Mucosa of descending colon (tissue), 3 donors: ENCODE measurements around the gene S100A3. TPM values are rescaled to one million over a fixed set of nuclear protein-coding genes. Genes with fewer than 3 reads are reported as not detected.
A peak's percentile ranks its signal among the peaks of the same experiment; 100 is the strongest.
"Not testable (repeated sequence)": the region's sequence is repeated elsewhere in the genome, so short reads cannot be mapped to it uniquely, and the experiment has no call there.

Source experiments
- ATAC-seq: fragments of 200-7000 bp; cut with Tn5 transposase; one replicate; pipeline ENCODE4 v1.9.1; 2020; ENCODE audit warnings: mild to moderate bottlenecking, moderate library complexity
- DNase-seq, 3 donors: peaks; one replicate each; pipeline ENCODE4 v3.0.0-alpha.2; 2020
- H3K36me3 ChIP-seq: fragments of 200-600 bp; one replicate; pipeline ENCODE4 v1.8.0; 2021; ENCODE audit warnings: low read depth, mild to moderate bottlenecking
- H3K4me1 ChIP-seq: fragments of 200-600 bp; one replicate; pipeline ENCODE4 v1.8.0; 2021; ENCODE audit warnings: low read depth, mild to moderate bottlenecking
- H3K4me3 ChIP-seq: fragments of 200-600 bp; one replicate; pipeline ENCODE4 v1.8.0; 2021; ENCODE audit warnings: mild to moderate bottlenecking
- H3K9me3 ChIP-seq: fragments of 200-600 bp; one replicate; pipeline ENCODE4 v1.8.0; 2021; ENCODE audit warnings: mild to moderate bottlenecking
- intact Hi-C, 2 donors: fragments of 100-400 bp; cut with DNase I in 1 of 2; cut with micrococcal nuclease in 1 of 2; formaldehyde crosslinking; loops; one replicate each; pipeline versions ENCODE4 v1.11.0 to v1.11.1; 2022; cut with DNase I, micrococcal nuclease
- long read RNA-seq, 2 donors: library from polyadenylated mRNA; unstranded; transcript quantifications; one replicate each; pipeline ENCODE4 v2.0.0, GENCODE V29; 2019 to 2021
- total RNA-seq, 3 donors: library from RNA; stranded (reverse); fragmentation: NEBNext Ultra II Directional in 2 of 3; extraction: Animal tissue kit (Norgen Biotek cat#: 25700) in 2 of 3; gene quantifications; one replicate each; pipeline versions ENCODE4 v1.2.1 to v1.2.4, GENCODE V29; 2021 to 2023
- TF ChIP-seq, protein P1 (sequence below): fragments of 200-600 bp; IDR thresholded peaks from one replicate; pipeline ENCODE4 v1.8.0; 2022; ENCODE audit warnings: antibody characterized with exemption, mild to moderate bottlenecking
- donor health status: DM: no; HTN: no; CAD: no; lungs with moderate emphysema.
- donor health status: DM: no; HTN: no; CAD: no.
- donor health status: DM: no; HTN: yes; CAD: no.

S100A3 gene
- total RNA-seq: 1 to 10 TPM in 1 of 3 donors, under 1 TPM in 1, not detected in 1; 0.85 to 2.2 TPM
- long read RNA-seq, donor 1: 0 reads
- long read RNA-seq, donor 2, partial matches to known transcripts: 0 of 1 reads
- long read RNA-seq, donor 2, other reads (novel, unspliced or antisense): 0 of 1 reads

DNA sequence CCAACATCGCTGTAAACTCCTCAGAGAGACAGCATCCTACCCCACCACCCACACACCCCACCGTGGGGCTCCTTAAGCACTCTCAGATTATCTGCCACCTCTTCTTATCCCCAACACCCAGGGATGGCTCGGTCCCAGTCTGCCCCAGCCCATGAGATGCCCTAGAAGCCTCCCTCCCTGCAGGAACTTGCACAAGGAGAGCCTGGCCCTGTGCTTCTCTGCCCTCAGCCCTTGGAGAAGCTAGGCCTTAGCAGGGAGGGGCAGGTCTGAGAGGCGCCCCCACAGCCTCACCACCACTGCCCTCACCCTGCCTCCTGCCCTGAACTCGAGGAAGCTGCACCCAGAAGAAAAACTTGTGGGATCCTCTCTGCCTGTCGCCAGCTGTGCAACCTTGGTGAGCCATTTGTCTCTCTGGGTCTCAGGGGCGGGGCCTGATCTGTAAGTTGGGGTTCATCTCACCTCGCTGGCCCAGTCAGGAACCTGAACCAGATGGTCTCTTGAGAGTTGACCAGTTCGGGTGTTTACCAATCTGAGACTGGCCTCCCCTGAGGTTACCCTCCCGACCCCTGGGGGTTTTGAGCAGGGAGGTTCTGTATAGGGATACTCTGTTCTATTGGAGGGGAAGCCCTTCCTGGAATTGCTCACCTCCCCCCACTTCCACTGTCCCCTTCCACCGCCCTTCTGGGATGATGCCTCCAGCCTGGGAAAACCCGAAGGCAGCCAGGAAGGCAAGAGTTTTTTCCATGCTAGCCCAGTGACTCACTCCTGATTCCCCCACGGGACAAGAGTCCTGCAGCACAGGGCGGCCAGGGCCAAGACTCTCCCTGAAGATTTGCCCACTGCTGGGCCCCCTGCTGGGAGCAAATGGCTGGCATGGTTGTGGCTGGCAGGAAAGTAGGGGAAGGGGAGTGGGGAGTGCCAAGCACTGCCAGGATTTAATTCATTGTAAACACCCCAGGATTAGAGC lies at the start of gene S100A3:
S100A3 (minus strand) TSS at position 537 of the 967 bp plus-strand sequence. CDS start 773 bp downstream, outside the sequence.
- TF ChIP-seq, protein P1, sequence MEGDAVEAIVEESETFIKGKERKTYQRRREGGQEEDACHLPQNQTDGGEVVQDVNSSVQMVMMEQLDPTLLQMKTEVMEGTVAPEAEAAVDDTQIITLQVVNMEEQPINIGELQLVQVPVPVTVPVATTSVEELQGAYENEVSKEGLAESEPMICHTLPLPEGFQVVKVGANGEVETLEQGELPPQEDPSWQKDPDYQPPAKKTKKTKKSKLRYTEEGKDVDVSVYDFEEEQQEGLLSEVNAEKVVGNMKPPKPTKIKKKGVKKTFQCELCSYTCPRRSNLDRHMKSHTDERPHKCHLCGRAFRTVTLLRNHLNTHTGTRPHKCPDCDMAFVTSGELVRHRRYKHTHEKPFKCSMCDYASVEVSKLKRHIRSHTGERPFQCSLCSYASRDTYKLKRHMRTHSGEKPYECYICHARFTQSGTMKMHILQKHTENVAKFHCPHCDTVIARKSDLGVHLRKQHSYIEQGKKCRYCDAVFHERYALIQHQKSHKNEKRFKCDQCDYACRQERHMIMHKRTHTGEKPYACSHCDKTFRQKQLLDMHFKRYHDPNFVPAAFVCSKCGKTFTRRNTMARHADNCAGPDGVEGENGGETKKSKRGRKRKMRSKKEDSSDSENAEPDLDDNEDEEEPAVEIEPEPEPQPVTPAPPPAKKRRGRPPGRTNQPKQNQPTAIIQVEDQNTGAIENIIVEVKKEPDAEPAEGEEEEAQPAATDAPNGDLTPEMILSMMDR: no peak
- no peaks in the 10 kb centered on the region for H3K36me3 ChIP-seq
- peaks cover 28% of the 10 kb centered on the region for H3K4me1 ChIP-seq
- intact Hi-C loops: no loop called here
- H3K9me3 ChIP-seq: no peaks in the 10 kb centered on the region
- ATAC-seq: no peak
- no peak within 1 kb of the TSS for H3K4me3 ChIP-seq
- DNase-seq: peak in 1 of 3 donors; percentile 51

- ATAC-seq (peak; percentile 67), DNase-seq (no peak)
- Histone ChIP-seq H3K4me3 (no peak overlapping the region), H3K4me1 (no peaks in the 10 kb centered on the region), H3K9me3 (no peaks in the 10 kb centered on the region), H3K36me3 (no peaks in the 10 kb centered on the region)
- TF ChIP-seq, protein P1: no peak
- intact Hi-C loops: no loop called here
Measured at GRCh38 chr1:153598309-153599172, 49.5 kb upstream of the S100A3 start.

- Histone ChIP-seq H3K4me1 (no peaks in the 10 kb centered on the region), H3K4me3 (no peak overlapping the region), H3K9me3 (no peaks in the 10 kb centered on the region), H3K36me3 (no peaks in the 10 kb centered on the region)
- TF ChIP-seq, protein P1: no peak
- no peak for DNase-seq
- intact Hi-C loops: no loop called here
- ATAC-seq: peak; percentile 90
Measured at GRCh38 chr1:153597206-153597605, 48.1 kb upstream of the S100A3 start.

DNA sequence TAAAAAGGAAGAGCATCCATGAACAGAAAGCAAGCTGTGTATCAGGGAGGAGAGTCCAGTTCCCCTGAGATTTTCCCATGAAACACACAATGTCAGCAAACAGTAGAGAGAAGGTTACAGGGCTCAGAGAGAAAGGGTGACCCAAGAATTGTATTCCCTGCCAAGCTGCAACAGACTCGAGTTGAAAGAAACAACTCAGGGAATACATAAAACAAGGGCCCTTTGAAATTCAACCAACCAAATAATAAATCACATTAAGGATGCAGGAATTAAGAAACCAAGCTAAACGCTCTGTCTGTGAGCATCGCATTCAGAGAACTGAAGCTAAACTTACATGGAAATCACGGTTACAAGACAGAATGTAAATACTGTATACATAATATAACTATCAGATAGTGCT lies 43.7 kb upstream of the S100A3 start:
- DNase-seq (no peak), ATAC-seq (no peak)
- H3K4me3 ChIP-seq: no peak overlapping the region
- H3K4me1 ChIP-seq: no peaks in the 10 kb centered on the region
- no peaks in the 10 kb centered on the region for H3K36me3 ChIP-seq
- intact Hi-C loops: no loop called here
- no peaks in the 10 kb centered on the region for H3K9me3 ChIP-seq
- TF ChIP-seq, protein P1: no peak

- no peaks in the 10 kb centered on the region for H3K9me3 ChIP-seq
- H3K4me3 ChIP-seq: no peak overlapping the region
- H3K36me3 ChIP-seq: no peaks in the 10 kb centered on the region
- no peaks in the 10 kb centered on the region for H3K4me1 ChIP-seq
- TF ChIP-seq, protein P1: no peak
- DNase-seq: no peak
- intact Hi-C loops: no loop called here
- no peak for ATAC-seq
Measured at GRCh38 chr1:153588482-153588881, 39.4 kb upstream of the S100A3 start.

GRCh38 chr1:153588033-153588432 lies 39.0 kb upstream of the S100A3 start:
- H3K9me3 ChIP-seq, DNase-seq, intact Hi-C loops, H3K36me3 ChIP-seq, ATAC-seq, H3K4me1 ChIP-seq, H3K4me3 ChIP-seq: not testable (repeated sequence)
